GM23248 (cell line): ENCODE results near the gene WDR88. TPM values are rescaled to one million over a fixed set of nuclear protein-coding genes. Genes with fewer than 3 reads are reported as not detected.

Source experiments
- DNase-seq: peaks from one replicate; pipeline ENCODE4 v3.0.0-alpha.2; 2015
- H2AFZ ChIP-seq: fragments of 200-600 bp; sonication (generic); 2 replicates; pipeline ENCODE4 v1.6.1; 2016; ENCODE audit warnings: antibody characterized with exemption
- H3F3A ChIP-seq: fragments of 200-600 bp; sonication (generic); 2 replicates; pipeline ENCODE4 v1.6.1; 2016; ENCODE audit warnings: mild to moderate bottlenecking, antibody characterized with exemption, mixed run types; ENCODE audit not compliant: insufficient read depth
- H3K27ac ChIP-seq: fragments of 200-600 bp; sonication (generic); 2 replicates; pipeline ENCODE4 v1.5.1; 2016; ENCODE audit warnings: mild to moderate bottlenecking
- H3K27me3 ChIP-seq: fragments of 200-600 bp; sonication (generic); replicated peaks from 2 replicates; pipeline ENCODE4 v1.6.1; 2016; ENCODE audit warnings: mild to moderate bottlenecking; ENCODE audit not compliant: insufficient read depth
- H3K36me3 ChIP-seq: fragments of 200-600 bp; sonication (generic); 2 replicates; pipeline ENCODE4 v1.6.1; 2016; ENCODE audit warnings: low read depth, mild to moderate bottlenecking
- H3K4me1 ChIP-seq: fragments of 200-600 bp; sonication (generic); 2 replicates; pipeline ENCODE4 v1.6.1; 2016; ENCODE audit warnings: mild to moderate bottlenecking; ENCODE audit not compliant: insufficient read depth
- H3K4me2 ChIP-seq: fragments of 200-600 bp; sonication (generic); one replicate; pipeline ENCODE4 v1.6.1; 2016; ENCODE audit warnings: mild to moderate bottlenecking; ENCODE audit not compliant: unreplicated experiment
- H3K4me3 ChIP-seq: fragments of 200-600 bp; sonication (generic); 2 replicates; pipeline ENCODE4 v1.5.1; 2016; ENCODE audit warnings: mild to moderate bottlenecking
- H3K79me2 ChIP-seq: fragments of 200-600 bp; sonication (generic); 2 replicates; pipeline ENCODE4 v1.6.1; 2016; ENCODE audit warnings: mild to moderate bottlenecking; ENCODE audit not compliant: insufficient read depth
- H3K9ac ChIP-seq: fragments of 200-600 bp; sonication (generic); 2 replicates; pipeline ENCODE4 v1.6.1; 2016; ENCODE audit warnings: mild to moderate bottlenecking
- H3K9me2 ChIP-seq: fragments of 200-600 bp; sonication (generic); 2 replicates; pipeline ENCODE4 v1.6.1; 2016; ENCODE audit warnings: mixed run types, mild to moderate bottlenecking, moderate library complexity; ENCODE audit not compliant: insufficient read depth
- H3K9me3 ChIP-seq: fragments of 200-600 bp; sonication (generic); one replicate; pipeline ENCODE4 v1.6.1; 2017; ENCODE audit warnings: low read depth
- H4K20me1 ChIP-seq: fragments of 200-600 bp; sonication (generic); 2 replicates; pipeline ENCODE4 v1.6.0; 2016; ENCODE audit not compliant: insufficient read depth
- EZH2 ChIP-seq: fragments of 200-600 bp; sonication (generic); IDR thresholded peaks from 2 replicates; pipeline ENCODE4 v1.6.1; 2018; ENCODE audit warnings: antibody characterized with exemption, mild to moderate bottlenecking; ENCODE audit not compliant: insufficient read depth, poor library complexity, severe bottlenecking
- EZH2phosphoT487 ChIP-seq: fragments of 200-600 bp; sonication (generic); IDR thresholded peaks from 2 replicates; pipeline ENCODE4 v1.6.1; 2018; ENCODE audit warnings: antibody characterized with exemption, moderate library complexity, mild to moderate bottlenecking, low read depth; ENCODE audit not compliant: insufficient read depth
- WGBS, 2 experiments: methylation state at CpG; one replicate each; pipeline ENCODE4 v1.1.6; 2015 to 2017; ENCODE audit warnings: low lambda C conversion rate in 2 of 2, low coverage in 1 of 2; ENCODE audit errors: missing lambda C conversion rate in 2 of 2; 5-methylcytosine and 5-hydroxymethylcytosine counted together
- in situ Hi-C: fragments of 300-500 bp; cut with MboI; formaldehyde crosslinking; loops from 2 replicates; pipeline ENCODE4 v1.15.0; 2020
- polyA plus RNA-seq: library from polyadenylated mRNA; unstranded; fragments of >200 nt; fragmentation: Nextera tagmentation; extraction: Ambion mirVana; gene quantifications from 2 replicates; pipeline ENCODE4 v1.2.1, GENCODE V29; 2016
- total RNA-seq: library from RNA; depleted of rRNA; stranded (reverse); fragments of >200 nt; shearing (Covaris generic); gene quantifications from 2 replicates; pipeline ENCODE4 v1.2.3, GENCODE V29; 2014

WDR88 gene
- total and polyA plus RNA-seq, 2 experiments from 2014 or later: 0.10 TPM; not detected in 1

DNA sequence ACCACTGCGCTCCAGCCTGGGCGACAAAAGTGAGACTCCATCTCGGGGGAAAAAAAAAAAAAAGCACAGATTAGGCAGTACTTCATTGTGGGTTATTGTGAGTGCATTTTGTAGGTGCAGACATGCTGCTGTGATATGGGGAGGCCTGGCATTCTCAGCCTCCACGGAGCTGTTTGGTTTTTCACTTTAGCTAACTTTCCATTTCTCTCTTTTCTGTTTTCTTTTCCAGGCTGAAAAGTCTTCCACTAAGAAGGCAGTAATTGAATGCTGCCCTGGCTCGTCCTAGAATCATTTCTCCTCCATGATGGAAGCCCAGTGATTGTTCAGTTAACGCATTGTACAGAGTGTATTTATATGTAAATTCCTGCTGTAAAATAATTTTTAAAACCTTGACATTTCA is 2.0 kb upstream of the WDR88 start:
- Histone ChIP-seq H4K20me1 (no peaks in the 10 kb centered on the region), H2AFZ (no peak overlapping the region), H3K36me3 (0 out of 2 replicates have a peak, but pooled peaks cover 4% of the 10 kb centered on the region), H3K79me2 (no peaks in the 10 kb centered on the region), H3K27ac (no peak overlapping the region), H3K4me3 (no peak overlapping the region), H3K4me1 (no peaks in the 10 kb centered on the region), H3K9me3 (no peaks in the 10 kb centered on the region), H3K9me2 (no peaks in the 10 kb centered on the region), H3K4me2 (no peak overlapping the region), H3K27me3 (no peaks in the 10 kb centered on the region), H3K9ac (no peak overlapping the region), H3F3A (no peaks in the 10 kb centered on the region)
- no peak for TF ChIP-seq EZH2phosphoT487
- DNase-seq: no peak
- WGBS, 2 experiments: 82% methylated on average over 6 of the region's 6 CpGs
- in situ Hi-C loops: no loop called here

DNA sequence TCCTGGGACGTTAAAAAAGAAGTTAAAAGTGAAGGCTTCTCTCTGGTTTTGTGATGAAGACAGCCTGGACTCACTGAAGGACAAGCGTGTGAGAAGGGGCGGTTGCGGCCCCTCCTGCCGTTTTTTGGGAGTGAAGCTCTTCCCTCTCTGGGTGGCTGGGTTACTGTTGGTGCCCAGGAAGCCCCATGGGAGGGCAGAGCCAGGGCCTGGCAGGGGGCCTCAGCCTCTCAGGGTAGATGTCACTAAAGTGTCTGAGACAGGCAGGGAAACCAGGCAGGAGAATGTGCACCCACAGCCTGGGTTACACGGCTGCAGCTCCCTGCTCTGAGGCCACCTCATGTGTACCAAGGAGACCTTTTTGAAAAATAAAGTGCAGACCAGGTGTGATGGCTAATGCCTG is 1.5 kb upstream of the WDR88 start:
- TF ChIP-seq EZH2phosphoT487 (no peak), EZH2 (no peak)
- no peak for DNase-seq
- Histone ChIP-seq H3K9me3 (no peaks in the 10 kb centered on the region), H3K4me1 (no peaks in the 10 kb centered on the region), H3K9ac (no peak overlapping the region), H3K27me3 (no peaks in the 10 kb centered on the region), H3K4me3 (no peak overlapping the region), H3K9me2 (no peaks in the 10 kb centered on the region), H2AFZ (no peak overlapping the region), H3K36me3 (no peaks in the 10 kb centered on the region), H3F3A (no peaks in the 10 kb centered on the region), H4K20me1 (no peaks in the 10 kb centered on the region), H3K79me2 (no peaks in the 10 kb centered on the region), H3K27ac (no peak overlapping the region), H3K4me2 (no peak overlapping the region)
- 84 to 93% methylated on average over 6 of the region's 6 CpGs for WGBS, 2 experiments
- in situ Hi-C loops: no loop called here

DNA sequence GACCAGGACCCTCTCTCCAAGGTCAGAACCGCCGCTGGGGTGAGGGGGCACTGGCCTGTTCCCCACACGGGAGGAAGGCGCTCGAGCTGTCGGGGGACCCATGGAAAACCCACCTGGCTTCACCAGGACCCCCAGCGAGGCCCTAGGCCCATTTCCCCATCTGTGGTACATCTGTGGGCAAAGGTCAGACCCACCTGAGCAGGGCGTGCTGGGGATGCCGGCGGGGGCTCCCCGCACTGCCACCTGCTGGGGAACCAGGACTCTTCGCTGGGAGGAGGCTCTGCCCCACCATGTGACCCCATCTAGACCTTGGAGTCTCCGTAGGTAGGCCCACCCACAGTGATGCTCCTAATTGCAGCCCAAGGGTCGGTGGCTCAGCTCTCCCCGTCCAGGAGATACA is 511 bp downstream of the WDR88 start:
- Histone ChIP-seq H3K4me2 (no peak overlapping the region), H2AFZ (no peak overlapping the region), H4K20me1 (no peaks in the 10 kb centered on the region), H3F3A (no peaks in the 10 kb centered on the region), H3K79me2 (no peaks in the 10 kb centered on the region), H3K9me3 (no peaks in the 10 kb centered on the region), H3K9ac (no peak overlapping the region), H3K27me3 (no peaks in the 10 kb centered on the region), H3K9me2 (no peaks in the 10 kb centered on the region), H3K36me3 (no peaks in the 10 kb centered on the region), H3K4me1 (0 out of 2 replicates have a peak, but pooled peaks cover 4% of the 10 kb centered on the region), H3K27ac (no peak overlapping the region), H3K4me3 (no peak overlapping the region)
- WGBS, 2 experiments: 85 to 88% methylated on average over 10 to 15 of the region's 15 CpGs
- TF ChIP-seq EZH2 (no peak), EZH2phosphoT487 (no peak)
- in situ Hi-C loops: no loop called here
- no peak for DNase-seq

DNA sequence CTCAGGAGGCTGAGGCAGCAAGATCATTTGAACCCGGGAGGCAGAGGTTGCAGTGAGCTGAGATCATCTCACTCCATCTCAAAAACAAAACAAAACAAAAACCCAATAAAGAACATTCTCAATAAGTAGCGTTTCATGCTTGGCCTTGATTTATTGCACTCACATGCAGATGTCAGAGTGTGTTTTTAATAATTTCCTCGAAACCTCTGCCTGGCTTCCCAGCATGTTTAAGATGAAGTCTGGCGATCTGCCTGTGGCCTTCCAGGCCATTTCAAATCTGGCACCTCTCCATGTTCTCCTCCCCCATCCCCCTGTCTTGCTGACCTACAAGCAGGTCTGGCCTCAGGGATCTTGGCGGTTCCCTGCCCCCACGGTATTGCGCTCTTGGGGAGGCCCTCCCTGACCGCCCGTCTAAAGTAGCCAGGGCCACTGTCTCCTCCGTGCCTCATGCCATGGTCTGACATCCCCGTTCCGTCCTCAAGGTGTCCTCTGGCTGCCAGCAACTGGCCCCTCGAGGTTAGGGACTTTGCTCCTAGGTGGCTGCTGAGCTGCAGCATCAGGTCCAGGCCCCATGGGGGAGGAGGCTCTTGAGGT is 1.6 kb downstream of the WDR88 start:
- Histone ChIP-seq H4K20me1 (no peaks in the 10 kb centered on the region), H3K9me2 (no peaks in the 10 kb centered on the region), H3K4me1 (0 out of 2 replicates have a peak, but pooled peaks cover 4% of the 10 kb centered on the region), H3K4me2 (no peak overlapping the region), H2AFZ (no peak overlapping the region), H3K27ac (no peak overlapping the region), H3K9me3 (no peaks in the 10 kb centered on the region), H3F3A (no peaks in the 10 kb centered on the region), H3K36me3 (no peaks in the 10 kb centered on the region), H3K4me3 (no peak overlapping the region), H3K9ac (no peak overlapping the region), H3K79me2 (no peaks in the 10 kb centered on the region), H3K27me3 (no peaks in the 10 kb centered on the region)
- DNase-seq: no peak
- no peak for TF ChIP-seq EZH2phosphoT487
- TF ChIP-seq EZH2: no peak
- WGBS, 2 experiments: 52 to 53% methylated on average over 13 of the region's 13 CpGs
- in situ Hi-C loops: no loop called here

DNA sequence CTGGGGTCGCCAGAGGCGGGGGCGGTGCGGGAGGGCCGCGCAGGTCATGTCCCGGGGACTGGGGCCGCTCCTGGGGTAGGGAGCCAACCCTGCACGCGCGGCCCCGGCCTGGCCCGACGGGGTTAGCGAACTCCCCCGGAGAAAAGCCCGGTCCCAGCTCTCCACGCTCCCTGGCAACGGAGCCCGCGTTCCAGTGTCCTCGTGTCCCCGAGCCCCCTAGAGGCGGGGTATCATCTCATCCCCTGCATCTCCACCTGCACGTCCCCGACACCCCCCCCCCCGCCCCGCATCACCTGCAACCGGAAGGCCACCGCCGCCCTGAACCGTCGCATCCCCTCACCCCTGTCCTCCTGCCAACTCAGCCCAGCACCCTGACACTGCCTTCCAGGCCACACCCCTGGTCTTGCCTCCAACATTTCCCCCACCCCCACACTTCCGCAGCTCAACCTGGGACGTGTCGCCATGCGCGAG is 2.7 kb downstream of the WDR88 start:
- H3K9ac ChIP-seq: no peak overlapping the region
- H3K36me3 ChIP-seq: no peaks in the 10 kb centered on the region
- TF ChIP-seq EZH2: no peak
- TF ChIP-seq EZH2phosphoT487: no peak
- in situ Hi-C loops: no loop called here
- H3K9me3 ChIP-seq: no peaks in the 10 kb centered on the region
- H3K9me2 ChIP-seq: no peaks in the 10 kb centered on the region
- no peak overlapping the region for H3K4me2 ChIP-seq
- H2AFZ ChIP-seq: no peak overlapping the region
- no peak overlapping the region for H3K27ac ChIP-seq
- H3K4me1 ChIP-seq: 0 out of 2 replicates have a peak, but pooled peaks cover 4% of the 10 kb centered on the region
- H3K27me3 ChIP-seq: no peaks in the 10 kb centered on the region
- no peaks in the 10 kb centered on the region for H4K20me1 ChIP-seq
- no peaks in the 10 kb centered on the region for H3F3A ChIP-seq
- H3K4me3 ChIP-seq: no peak overlapping the region
- no peaks in the 10 kb centered on the region for H3K79me2 ChIP-seq
- no peak for DNase-seq
- WGBS, 2 experiments: 13% methylated on average over 15 to 37 of the region's 38 CpGs
